AG04449 (cell line): ENCODE data around the gene ZFAND5.
A peak's percentile ranks its signal among the peaks of the same experiment; 100 is the strongest.

ENCODE experiments used
- CTCF ChIA-PET: fragments of 350-600 bp; formaldehyde crosslinking; extraction: SDS; loops from one replicate; lab custom pipeline; 2021; ENCODE audit warnings: antibody characterized with exemption; lab: Yijun Ruan, JAX
- POLR2A ChIA-PET: fragments of 400-600, 350-600 bp; formaldehyde crosslinking; extraction: SDS; loops from one replicate; lab custom pipeline; 2020; ENCODE audit warnings: antibody characterized with exemption, inconsistent platforms; lab: Yijun Ruan, JAX
- DNase-seq: peaks from one replicate; pipeline ENCODE4 v3.0.0-alpha.2; 2010; ENCODE audit warnings: low read depth, low spot score
- H3K4me3 ChIP-seq: 2 replicates; pipeline ENCODE4 v1.5.1; 2011; ENCODE audit warnings: low read depth, mild to moderate bottlenecking, control low read depth, low read length
- TF ChIP-seq, protein P1 (sequence below): IDR thresholded peaks from one replicate; pipeline ENCODE4 v1.5.1; 2011; ENCODE audit warnings: mild to moderate bottlenecking, moderate library complexity, low read length, control low read depth, inconsistent platforms; ENCODE audit not compliant: insufficient read depth; ENCODE audit errors: missing control alignments

ZFAND5 gene

GRCh38 chr9:72384710-72385485 lies 19.9 kb upstream of the ZFAND5 start:
- DNase-seq: no peak
- no peak overlapping the region for H3K4me3 ChIP-seq
- TF ChIP-seq, protein P1, sequence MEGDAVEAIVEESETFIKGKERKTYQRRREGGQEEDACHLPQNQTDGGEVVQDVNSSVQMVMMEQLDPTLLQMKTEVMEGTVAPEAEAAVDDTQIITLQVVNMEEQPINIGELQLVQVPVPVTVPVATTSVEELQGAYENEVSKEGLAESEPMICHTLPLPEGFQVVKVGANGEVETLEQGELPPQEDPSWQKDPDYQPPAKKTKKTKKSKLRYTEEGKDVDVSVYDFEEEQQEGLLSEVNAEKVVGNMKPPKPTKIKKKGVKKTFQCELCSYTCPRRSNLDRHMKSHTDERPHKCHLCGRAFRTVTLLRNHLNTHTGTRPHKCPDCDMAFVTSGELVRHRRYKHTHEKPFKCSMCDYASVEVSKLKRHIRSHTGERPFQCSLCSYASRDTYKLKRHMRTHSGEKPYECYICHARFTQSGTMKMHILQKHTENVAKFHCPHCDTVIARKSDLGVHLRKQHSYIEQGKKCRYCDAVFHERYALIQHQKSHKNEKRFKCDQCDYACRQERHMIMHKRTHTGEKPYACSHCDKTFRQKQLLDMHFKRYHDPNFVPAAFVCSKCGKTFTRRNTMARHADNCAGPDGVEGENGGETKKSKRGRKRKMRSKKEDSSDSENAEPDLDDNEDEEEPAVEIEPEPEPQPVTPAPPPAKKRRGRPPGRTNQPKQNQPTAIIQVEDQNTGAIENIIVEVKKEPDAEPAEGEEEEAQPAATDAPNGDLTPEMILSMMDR: no peak
- POLR2A ChIA-PET: interaction anchor here (1.2 to 4.5 kb wide), 3 partner anchors 20 to 169 kb away, joined by 4 to 51 read pairs (median 4); partner anchors contain the start of gene ZFAND5
- CTCF ChIA-PET: interaction anchor here (0.9 to 1.4 kb wide), 3 partner anchors 9 to 205 kb away, joined by 3 to 5 read pairs (median 3); no protein-coding TSS in a partner anchor

- DNase-seq: peak; percentile 77
- H3K4me3 ChIP-seq: no peak overlapping the region
- TF ChIP-seq, protein P1: no peak
- ChIA-PET CTCF (interaction anchor here (0.9 to 1.6 kb wide), 4 partner anchors 9 to 208 kb away, joined by 3 to 5 read pairs (median 4); no protein-coding TSS in a partner anchor), POLR2A (interaction anchor here (0.7 to 4.5 kb wide), 6 partner anchors 14 to 769 kb away, joined by 3 to 51 read pairs (median 4); partner anchors contain the start of gene ZFAND5)
These were observed 19.1 kb upstream of the ZFAND5 start for GRCh38 chr9:72383978-72384709.

DNA sequence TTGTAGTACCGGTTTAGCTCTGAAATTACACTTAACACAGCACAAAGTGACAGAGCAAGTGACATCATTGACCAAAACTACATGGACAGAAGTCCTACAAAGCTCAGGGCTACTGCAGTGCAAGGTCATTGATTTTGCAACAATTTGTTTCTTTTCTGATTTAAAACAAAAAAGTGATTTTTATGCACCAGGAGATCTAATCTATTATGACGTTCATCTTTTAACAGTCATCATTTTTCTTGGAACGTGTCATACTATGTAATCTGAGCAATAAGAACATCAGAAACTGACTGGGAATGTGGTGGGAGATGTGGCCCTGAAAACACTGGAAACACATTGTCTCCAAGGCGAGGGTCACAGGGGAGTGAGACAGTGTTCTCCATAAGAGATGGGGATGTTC lies 17.4 kb upstream of the ZFAND5 start:
- TF ChIP-seq, protein P1: no peak
- no peak for DNase-seq
- ChIA-PET CTCF (interaction anchor here (1.0 to 1.6 kb wide), 3 partner anchors 17 to 210 kb away, joined by 3 to 5 read pairs (median 4); no protein-coding TSS in a partner anchor), POLR2A (interaction anchor here (4.5 kb wide), 1 partner anchor 17 kb away, joined by 51 read pairs; the partner anchor contains the start of gene ZFAND5)
- no peak overlapping the region for H3K4me3 ChIP-seq

DNA sequence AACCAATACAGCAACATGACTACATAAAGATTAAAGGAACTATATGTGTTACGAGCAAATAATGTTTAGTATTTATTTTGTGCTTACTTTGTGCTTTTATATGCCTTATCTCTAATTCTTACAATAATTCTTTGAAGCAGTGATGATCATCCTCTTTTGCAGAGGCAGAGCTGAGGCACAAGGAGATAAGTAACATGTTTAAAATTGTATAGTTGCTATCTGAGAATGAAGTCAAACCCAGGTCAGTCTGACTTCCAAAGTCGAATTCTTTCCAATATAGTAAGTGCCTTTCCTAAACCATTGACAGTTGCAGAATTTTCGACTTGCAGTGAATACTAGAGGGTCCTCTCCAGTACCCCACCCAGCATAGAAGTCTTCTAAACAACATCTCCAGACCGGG lies 12.0 kb upstream of the ZFAND5 start:
- TF ChIP-seq, protein P1: no peak
- POLR2A ChIA-PET: interaction anchor here (0.6 kb wide), 1 partner anchor 12 kb away, joined by 3 read pairs; the partner anchor contains the start of gene ZFAND5
- no peak for DNase-seq
- CTCF ChIA-PET: no interaction called here
- no peak overlapping the region for H3K4me3 ChIP-seq

DNA sequence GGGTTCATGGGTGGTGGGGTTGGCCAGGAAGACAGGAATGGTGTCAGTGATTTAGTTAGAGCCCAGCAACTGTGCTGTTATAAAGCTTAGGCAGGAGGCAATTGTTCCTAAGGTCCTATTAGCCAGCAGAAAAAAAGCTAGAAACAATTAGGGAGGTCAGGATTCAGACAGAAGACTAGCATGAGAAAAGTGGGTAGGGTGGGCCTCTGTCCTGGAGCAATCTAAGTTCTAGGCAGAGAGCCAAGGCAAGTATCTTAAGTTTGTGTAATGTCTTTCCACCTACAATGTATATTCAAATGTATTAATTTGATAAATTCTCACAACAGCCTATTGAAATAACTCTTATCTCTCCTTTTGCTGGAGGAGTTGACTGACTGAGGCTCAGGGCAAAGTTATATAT lies 6.1 kb upstream of the ZFAND5 start:
- ChIA-PET POLR2A (no interaction called here), CTCF (interaction anchor here (0.8 to 1.2 kb wide), 2 partner anchors 212 to 221 kb away, joined by 3 read pairs; no protein-coding TSS in a partner anchor)
- H3K4me3 ChIP-seq: no peak overlapping the region
- TF ChIP-seq, protein P1: no peak
- DNase-seq: no peak
